ENCODE results near the gene FYN. TPM values are rescaled to one million over a fixed set of nuclear protein-coding genes. Genes with fewer than 3 reads are reported as not detected.

Gene FYN
- polyA plus RNA-seq, 1 experiment: 55.1 TPM

DNA sequence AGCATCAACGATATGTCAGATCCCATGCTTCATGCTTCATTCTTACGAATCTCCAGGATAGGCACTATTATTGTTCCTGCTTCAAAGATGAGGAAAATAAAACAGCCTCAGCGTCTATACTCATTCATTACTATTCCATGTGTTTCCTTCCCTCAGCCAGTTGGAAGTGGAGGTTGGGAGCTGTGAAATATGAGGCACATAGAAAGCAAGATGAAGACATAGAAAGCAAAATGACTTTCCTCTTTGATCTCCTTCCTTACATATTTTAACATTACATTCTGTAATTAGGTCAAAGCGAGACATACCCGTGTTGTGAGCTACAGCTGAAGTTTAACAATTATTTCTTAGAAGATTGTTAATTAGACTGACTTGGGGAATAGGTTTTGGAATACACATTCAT is 125.4 kb downstream of the FYN start:
- DNase-seq (ENCODE audit: low read depth): no peak
- ChIA-PET POLR2A (no interaction called here), CTCF (interaction anchor here (1.3 kb wide), 1 partner anchor 14 kb away, joined by 3 read pairs; no protein-coding TSS in a partner anchor)
- Histone ChIP-seq H3K36me3 (ENCODE audit: control insufficient read depth, insufficient read depth, low read length) (no peaks in the 10 kb centered on the region), H3K4me3 (ENCODE audit: low read depth, low read length) (no peak overlapping the region), H3K27me3 (ENCODE audit: control insufficient read depth, insufficient read depth, low read length) (no peaks in the 10 kb centered on the region)
- no peak for TF ChIP-seq CTCF (IDR thresholded peaks at IDR 0.05; ENCODE audit: insufficient read depth, low read depth, low read length)

DNA sequence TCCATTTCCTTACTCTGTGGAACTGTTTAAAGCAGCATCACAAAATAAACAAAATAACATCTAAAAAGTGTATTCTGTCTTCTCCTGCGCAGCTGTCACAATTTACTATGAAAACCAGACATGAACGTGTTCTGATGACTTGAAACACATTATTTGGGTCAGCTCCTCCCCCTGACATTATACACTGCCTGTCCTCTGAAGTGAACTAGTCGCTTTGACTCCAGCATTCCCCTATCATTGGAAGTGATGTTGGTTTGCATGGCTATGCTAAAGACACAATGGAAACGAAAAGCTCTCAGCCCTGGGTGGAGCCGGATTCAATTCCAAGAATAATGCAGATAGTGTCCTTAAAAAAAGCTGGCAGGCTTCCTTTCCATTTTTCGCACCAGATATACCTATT is 125.9 kb downstream of the FYN start:
- Histone ChIP-seq H3K27me3 (ENCODE audit: control insufficient read depth, insufficient read depth, low read length) (no peaks in the 10 kb centered on the region), H3K36me3 (ENCODE audit: control insufficient read depth, insufficient read depth, low read length) (no peaks in the 10 kb centered on the region), H3K4me3 (ENCODE audit: low read depth, low read length) (no peak overlapping the region)
- POLR2A ChIA-PET: no interaction called here
- DNase-seq (ENCODE audit: low read depth): no peak
- CTCF ChIA-PET: interaction anchor here (1.3 kb wide), 1 partner anchor 14 kb away, joined by 3 read pairs; no protein-coding TSS in a partner anchor
- TF ChIP-seq CTCF (IDR thresholded peaks at IDR 0.05; ENCODE audit: insufficient read depth, low read depth, low read length): no peak

DNA sequence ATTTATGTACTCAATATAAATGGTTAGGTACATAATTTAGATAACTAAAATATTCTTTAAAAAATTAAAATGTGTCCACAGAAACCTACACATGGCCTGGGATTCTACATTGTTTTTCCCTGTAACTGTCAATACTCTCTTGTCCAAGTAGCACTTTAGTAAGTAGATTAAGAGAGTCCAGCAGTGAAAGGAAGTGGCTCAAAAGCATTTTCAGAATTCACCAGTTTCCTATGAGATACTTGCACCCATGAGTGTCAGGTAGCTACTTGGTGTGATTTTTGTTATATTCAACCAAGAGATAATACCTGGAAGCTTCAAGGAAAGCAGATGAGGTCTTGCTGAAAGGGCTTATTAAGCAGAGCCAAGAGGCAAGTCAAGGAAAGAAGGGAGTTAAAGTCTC is 126.3 kb downstream of the FYN start:
- Histone ChIP-seq H3K27me3 (ENCODE audit: control insufficient read depth, insufficient read depth, low read length) (no peaks in the 10 kb centered on the region), H3K36me3 (ENCODE audit: control insufficient read depth, insufficient read depth, low read length) (no peaks in the 10 kb centered on the region), H3K4me3 (ENCODE audit: low read depth, low read length) (no peak overlapping the region)
- no peak for TF ChIP-seq CTCF (IDR thresholded peaks at IDR 0.05; ENCODE audit: insufficient read depth, low read depth, low read length)
- DNase-seq (ENCODE audit: low read depth): no peak
- CTCF ChIA-PET: interaction anchor here (1.3 kb wide), 1 partner anchor 14 kb away, joined by 3 read pairs; no protein-coding TSS in a partner anchor
- POLR2A ChIA-PET: no interaction called here

DNA sequence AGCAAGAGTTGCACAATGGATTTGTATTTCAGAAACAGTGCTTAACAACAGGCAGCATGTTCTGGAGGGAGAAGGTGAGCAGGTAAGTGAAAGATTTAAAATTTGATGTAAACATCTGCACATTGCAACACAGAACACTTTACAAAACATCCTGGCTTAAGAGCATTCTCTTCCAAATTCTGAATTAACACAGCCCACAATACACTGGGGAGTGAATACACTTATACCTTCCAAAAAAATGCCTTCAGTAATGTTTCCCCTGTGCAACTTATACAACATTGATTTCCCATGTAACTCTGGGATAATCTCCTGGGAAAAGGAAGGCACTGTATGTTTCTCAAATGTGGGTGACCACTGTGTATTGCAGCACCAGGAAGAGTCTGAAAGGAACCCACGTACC is 127.6 kb downstream of the FYN start:
- Histone ChIP-seq H3K36me3 (ENCODE audit: control insufficient read depth, insufficient read depth, low read length) (no peaks in the 10 kb centered on the region), H3K4me3 (ENCODE audit: low read depth, low read length) (no peak overlapping the region), H3K27me3 (ENCODE audit: control insufficient read depth, insufficient read depth, low read length) (no peaks in the 10 kb centered on the region)
- POLR2A ChIA-PET: no interaction called here
- TF ChIP-seq CTCF (IDR thresholded peaks at IDR 0.05; ENCODE audit: insufficient read depth, low read depth, low read length): no peak
- DNase-seq (ENCODE audit: low read depth): no peak
- CTCF ChIA-PET: interaction anchor here (0.6 kb wide), 1 partner anchor 23 kb away, joined by 4 read pairs; no protein-coding TSS in a partner anchor

DNA sequence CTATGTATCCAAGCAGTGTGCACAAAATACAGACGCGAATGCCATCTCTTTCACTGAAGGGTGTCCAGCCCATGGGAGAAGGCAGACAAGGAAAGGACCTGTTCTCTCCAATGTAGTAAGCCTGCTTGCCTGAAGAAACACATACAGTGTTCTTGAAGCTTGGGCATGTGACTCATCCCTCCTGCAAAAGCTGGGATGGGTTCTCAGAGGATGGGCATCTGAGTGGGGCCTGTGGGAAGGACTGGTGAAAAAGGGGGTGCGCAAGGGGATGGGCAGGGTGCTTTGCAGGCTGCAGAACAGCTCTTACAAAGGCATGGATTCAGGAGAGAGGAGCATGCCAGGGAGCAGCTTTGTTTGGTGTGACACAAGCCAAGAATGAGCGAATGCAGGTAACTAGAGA is 128.1 kb downstream of the FYN start:
- ChIA-PET CTCF (no interaction called here), POLR2A (no interaction called here)
- no peak for TF ChIP-seq CTCF (IDR thresholded peaks at IDR 0.05; ENCODE audit: insufficient read depth, low read depth, low read length)
- no peak for DNase-seq (ENCODE audit: low read depth)
- Histone ChIP-seq H3K4me3 (ENCODE audit: low read depth, low read length) (no peak overlapping the region), H3K36me3 (ENCODE audit: control insufficient read depth, insufficient read depth, low read length) (no peaks in the 10 kb centered on the region), H3K27me3 (ENCODE audit: control insufficient read depth, insufficient read depth, low read length) (no peaks in the 10 kb centered on the region)

All from BJ (cell line).